ENCODE measurements around the gene CSPG4. TPM values are rescaled to one million over a fixed set of nuclear protein-coding genes. Genes with fewer than 3 reads are reported as not detected.

The CSPG4 gene
- total RNA-seq, 1 experiment from 2014 or later: 2.0 TPM

- H3K56ac ChIP-seq (ENCODE audit: insufficient read length, low read depth, low read length): no peak overlapping the region
- H2BK5ac ChIP-seq (ENCODE audit: insufficient read length, low read length): peak overlapping the region; percentile 79
- H3K4me3 Mint-ChIP-seq: peak overlapping the region; percentile 92 to 93
- no peak overlapping the region for H2BK120ac ChIP-seq (ENCODE audit: low read depth, low read length, poor library complexity, severe bottlenecking)
- no peak overlapping the region for H3T11ph ChIP-seq (ENCODE audit: low read length)
- H3K23me2 ChIP-seq (ENCODE audit: insufficient read length, low read depth, low read length, poor library complexity, severe bottlenecking): peaks cover 15% of the 10 kb centered on the region
- H2AFZ ChIP-seq (ENCODE audit: low read length): no peak overlapping the region
- peak overlapping the region; percentile 92 for H4K5ac ChIP-seq (ENCODE audit: insufficient read length, low read depth, low read length)
- H3K79me2 ChIP-seq (ENCODE audit: insufficient read depth, low read length): peaks cover 20% of the 10 kb centered on the region; the same call in 1 of the 2 replicates
- H3K36me3 Mint-ChIP-seq (ENCODE audit: insufficient read depth in 1 of 3, low read depth in 3 of 3): peaks cover 0 to 10% (median 3%) of the 10 kb centered on the region in 3 experiments; a peak in 3 of 7 replicates
- H3K9ac ChIP-seq (ENCODE audit: extremely low read depth, insufficient read length, low read length): peak overlapping the region; percentile 98
- no peak overlapping the region for H2BK12ac ChIP-seq (ENCODE audit: insufficient read length, low read depth, low read length)
- H2BK15ac ChIP-seq (ENCODE audit: low read depth, low read length): no peak overlapping the region
- H2AK5ac ChIP-seq (ENCODE audit: insufficient read length, low read length): no peak overlapping the region
- peaks cover 9% of the 10 kb centered on the region for H3K79me1 ChIP-seq (ENCODE audit: insufficient read depth, low read depth, low read length, poor library complexity, severe bottlenecking)
- no peak overlapping the region for H2BK20ac ChIP-seq (ENCODE audit: low read depth, low read length, poor library complexity, severe bottlenecking)
- TF ChIP-seq, protein P1, sequence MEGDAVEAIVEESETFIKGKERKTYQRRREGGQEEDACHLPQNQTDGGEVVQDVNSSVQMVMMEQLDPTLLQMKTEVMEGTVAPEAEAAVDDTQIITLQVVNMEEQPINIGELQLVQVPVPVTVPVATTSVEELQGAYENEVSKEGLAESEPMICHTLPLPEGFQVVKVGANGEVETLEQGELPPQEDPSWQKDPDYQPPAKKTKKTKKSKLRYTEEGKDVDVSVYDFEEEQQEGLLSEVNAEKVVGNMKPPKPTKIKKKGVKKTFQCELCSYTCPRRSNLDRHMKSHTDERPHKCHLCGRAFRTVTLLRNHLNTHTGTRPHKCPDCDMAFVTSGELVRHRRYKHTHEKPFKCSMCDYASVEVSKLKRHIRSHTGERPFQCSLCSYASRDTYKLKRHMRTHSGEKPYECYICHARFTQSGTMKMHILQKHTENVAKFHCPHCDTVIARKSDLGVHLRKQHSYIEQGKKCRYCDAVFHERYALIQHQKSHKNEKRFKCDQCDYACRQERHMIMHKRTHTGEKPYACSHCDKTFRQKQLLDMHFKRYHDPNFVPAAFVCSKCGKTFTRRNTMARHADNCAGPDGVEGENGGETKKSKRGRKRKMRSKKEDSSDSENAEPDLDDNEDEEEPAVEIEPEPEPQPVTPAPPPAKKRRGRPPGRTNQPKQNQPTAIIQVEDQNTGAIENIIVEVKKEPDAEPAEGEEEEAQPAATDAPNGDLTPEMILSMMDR (conservative IDR thresholded peaks at IDR 0.05): no peak
- H3K27ac Mint-ChIP-seq: peak overlapping the region; percentile 79 to 94 (median 91); a peak in 6 of 7 replicates
- no peaks in the 10 kb centered on the region for H3K9me3 Mint-ChIP-seq
- no peaks in the 10 kb centered on the region for H3K27me3 ChIP-seq (ENCODE audit: insufficient read depth, low read length)
- no peaks in the 10 kb centered on the region for H4K20me1 ChIP-seq (ENCODE audit: control insufficient read depth, insufficient read depth, insufficient read length)
- no peak overlapping the region for H3K27ac ChIP-seq (ENCODE audit: insufficient read length, low read depth, low read length)
- no peak overlapping the region for H4K8ac ChIP-seq (replicated peaks; ENCODE audit: insufficient read length, low read depth, low read length)
- no peaks in the 10 kb centered on the region for H3K27me3 Mint-ChIP-seq (ENCODE audit: low read depth)
- no peak for DNase-seq
- peak overlapping the region; percentile 97 for H3K18ac ChIP-seq (ENCODE audit: insufficient read length, low read depth, low read length)
- H3K23ac ChIP-seq (ENCODE audit: insufficient read length, low read depth, low read length): peak overlapping the region; percentile 56
- no peaks in the 10 kb centered on the region for H3K9me3 ChIP-seq (ENCODE audit: control insufficient read depth, low read depth, low read length)
- H3K14ac ChIP-seq (ENCODE audit: insufficient read depth, low read length): peak overlapping the region; percentile 96
- peak overlapping the region; percentile 89 for H4K91ac ChIP-seq (ENCODE audit: insufficient read length, low read depth, low read length)
- peak overlapping the region; percentile 82 for H3K4ac ChIP-seq (ENCODE audit: low read depth, low read length)
- WGBS (ENCODE audit: extremely low coverage, insufficient read length, low lambda C conversion rate): no CpG with 5 or more reads among the region's 16 CpGs
- H3K4me1 ChIP-seq (ENCODE audit: insufficient read depth, low read length): no peaks in the 10 kb centered on the region
- H3K4me1 Mint-ChIP-seq: peaks cover 28 to 34% of the 10 kb centered on the region in 2 experiments
- H3K4me2 ChIP-seq (ENCODE audit: insufficient read depth, insufficient read length, low read length): peak overlapping the region; percentile 98
Observed at GRCh38 chr15:75639191-75639708, 73.4 kb downstream of the CSPG4 start.

All from H9 (cell line).